Erythroblast (primary cell): ENCODE data around the gene SLC1A5.

Experiments used
- GATA1 ChIP-seq: IDR thresholded peaks from 2 replicates; pipeline ENCODE4 v1.6.1; 2011; ENCODE audit warnings: low read depth, mild to moderate bottlenecking, control low read depth, low read length, moderate library complexity
- POLR2A ChIP-seq: IDR thresholded peaks from 2 replicates; pipeline ENCODE4 v1.6.1; 2011; ENCODE audit warnings: mild to moderate bottlenecking, low read length

DNA sequence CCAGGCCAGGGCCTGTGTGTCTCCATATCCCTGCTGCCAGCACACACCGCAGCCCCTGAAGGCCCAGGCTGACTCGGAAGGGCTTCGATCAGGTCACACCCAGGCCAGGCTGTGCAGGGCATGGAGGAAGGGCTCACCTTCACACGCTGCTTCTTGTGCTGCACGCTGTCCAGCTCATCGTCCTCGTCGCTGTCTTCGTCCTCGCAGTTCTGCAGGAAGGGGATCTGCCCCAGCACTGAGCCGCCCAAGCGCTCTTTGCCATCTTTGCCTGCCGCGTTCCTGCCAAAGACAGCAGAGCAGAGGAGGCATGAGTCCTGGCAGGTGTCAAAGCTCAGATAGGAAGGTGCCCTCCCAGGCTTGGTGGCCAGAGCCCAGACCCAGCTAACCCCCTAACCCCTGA, 57.8 kb downstream of the SLC1A5 start:
- no peak for TF ChIP-seq POLR2A
- TF ChIP-seq GATA1: no peak
